ENCODE results near the gene TMEM259.

Gene TMEM259

GRCh38 chr19:1061987-1062386 lies 41.1 kb upstream of the TMEM259 start:
- H3K9ac ChIP-seq (ENCODE audit: low read length), result no peak overlapping the region
- H3K27ac ChIP-seq (ENCODE audit: low read depth, low read length, poor library complexity, severe bottlenecking), result no peak overlapping the region
- peaks cover 21% of the 10 kb centered on the region; the same call in 1 of the 2 replicates for H3K36me3 ChIP-seq (ENCODE audit: insufficient read depth, low read length)
- H3K4me3 ChIP-seq (ENCODE audit: low read depth, low read length, poor library complexity, severe bottlenecking), result no peak overlapping the region
- H3K27me3 ChIP-seq (ENCODE audit: insufficient read depth, low read length), result no peaks in the 10 kb centered on the region
- H3K9me3 ChIP-seq (ENCODE audit: low read length), result no peaks in the 10 kb centered on the region
- no peaks in the 10 kb centered on the region for H3F3A ChIP-seq (ENCODE audit: insufficient read depth, low read length)
- H3K79me2 ChIP-seq (ENCODE audit: insufficient read depth, low read length), result no peaks in the 10 kb centered on the region
- no peak overlapping the region for H3K4me2 ChIP-seq (ENCODE audit: low read length)
- H3K9me2 ChIP-seq (ENCODE audit: low read depth, low read length), result no peaks in the 10 kb centered on the region
- no peaks in the 10 kb centered on the region for H4K20me1 ChIP-seq (ENCODE audit: insufficient read depth, low read length)
- no peak overlapping the region for H2AFZ ChIP-seq (ENCODE audit: low read length)
- TF ChIP-seq CTCF (IDR thresholded peaks at IDR 0.05; ENCODE audit: low read length) (no peak), EZH2 (IDR thresholded peaks at IDR 0.05; ENCODE audit: borderline replicate concordance, low read length) (no peak)
- H3K4me1 ChIP-seq (ENCODE audit: insufficient read depth, low read length, severe bottlenecking), result peaks cover 31% of the 10 kb centered on the region

- no peaks in the 10 kb centered on the region for H4K20me1 ChIP-seq (ENCODE audit: insufficient read depth, low read length)
- H3K27ac ChIP-seq (ENCODE audit: low read depth, low read length, poor library complexity, severe bottlenecking), result no peak overlapping the region
- H3K4me2 ChIP-seq (ENCODE audit: low read length), result no peak overlapping the region
- peaks cover 34% of the 10 kb centered on the region; the same call in 1 of the 2 replicates for H3K36me3 ChIP-seq (ENCODE audit: insufficient read depth, low read length)
- H3K4me1 ChIP-seq (ENCODE audit: insufficient read depth, low read length, severe bottlenecking), result peaks cover 22% of the 10 kb centered on the region
- H3K27me3 ChIP-seq (ENCODE audit: insufficient read depth, low read length), result no peaks in the 10 kb centered on the region
- no peaks in the 10 kb centered on the region for H3F3A ChIP-seq (ENCODE audit: insufficient read depth, low read length)
- no peaks in the 10 kb centered on the region for H3K9me2 ChIP-seq (ENCODE audit: low read depth, low read length)
- TF ChIP-seq EZH2 (IDR thresholded peaks at IDR 0.05; ENCODE audit: borderline replicate concordance, low read length) (no peak), CTCF (IDR thresholded peaks at IDR 0.05; ENCODE audit: low read length) (no peak)
- H3K9me3 ChIP-seq (ENCODE audit: low read length), result no peaks in the 10 kb centered on the region
- H3K4me3 ChIP-seq (ENCODE audit: low read depth, low read length, poor library complexity, severe bottlenecking), result no peak overlapping the region
- H2AFZ ChIP-seq (ENCODE audit: low read length), result no peak overlapping the region
- H3K9ac ChIP-seq (ENCODE audit: low read length), result no peak overlapping the region
- H3K79me2 ChIP-seq (ENCODE audit: insufficient read depth, low read length), result no peaks in the 10 kb centered on the region
These were observed 39.8 kb upstream of the TMEM259 start for GRCh38 chr19:1060689-1061088.

- no peaks in the 10 kb centered on the region for H3F3A ChIP-seq (ENCODE audit: insufficient read depth, low read length)
- no peaks in the 10 kb centered on the region for H3K79me2 ChIP-seq (ENCODE audit: insufficient read depth, low read length)
- H3K27me3 ChIP-seq (ENCODE audit: insufficient read depth, low read length), result no peaks in the 10 kb centered on the region
- no peak overlapping the region for H3K4me3 ChIP-seq (ENCODE audit: low read depth, low read length, poor library complexity, severe bottlenecking)
- H3K27ac ChIP-seq (ENCODE audit: low read depth, low read length, poor library complexity, severe bottlenecking), result peak overlapping the region; percentile 26
- peaks cover 51% of the 10 kb centered on the region; the same call in 1 of the 2 replicates for H3K36me3 ChIP-seq (ENCODE audit: insufficient read depth, low read length)
- H2AFZ ChIP-seq (ENCODE audit: low read length), result no peak overlapping the region
- TF ChIP-seq EZH2 (IDR thresholded peaks at IDR 0.05; ENCODE audit: borderline replicate concordance, low read length), result no peak
- no peak for TF ChIP-seq CTCF (IDR thresholded peaks at IDR 0.05; ENCODE audit: low read length)
- no peak overlapping the region for H3K4me2 ChIP-seq (ENCODE audit: low read length)
- H3K9me2 ChIP-seq (ENCODE audit: low read depth, low read length), result no peaks in the 10 kb centered on the region
- no peaks in the 10 kb centered on the region for H3K9me3 ChIP-seq (ENCODE audit: low read length)
- no peak overlapping the region for H3K9ac ChIP-seq (ENCODE audit: low read length)
- H4K20me1 ChIP-seq (ENCODE audit: insufficient read depth, low read length), result no peaks in the 10 kb centered on the region
- peaks cover 4% of the 10 kb centered on the region for H3K4me1 ChIP-seq (ENCODE audit: insufficient read depth, low read length, severe bottlenecking)
These were observed 37.2 kb upstream of the TMEM259 start for GRCh38 chr19:1058112-1058511.
